Measurements from ENCODE around the gene CCNY.
A peak's percentile ranks its signal among the peaks of the same experiment; 100 is the strongest.

Gene CCNY

GRCh38 chr10:35432781-35433338 lies 96.6 kb downstream of the CCNY start:
- no peak overlapping the region for H3K27ac ChIP-seq (ENCODE audit: low read length)
- H2AFZ ChIP-seq (ENCODE audit: low read depth, low read length) = no peak overlapping the region
- H3K79me2 ChIP-seq (ENCODE audit: low read length) = peaks cover 19% of the 10 kb centered on the region
- peaks cover 10% of the 10 kb centered on the region for H4K20me1 ChIP-seq (ENCODE audit: insufficient read depth, low read length)
- no peak overlapping the region for H3K4me2 ChIP-seq (ENCODE audit: low read length)
- H3K4me1 ChIP-seq (ENCODE audit: low read length) = peaks cover 16% of the 10 kb centered on the region
- H3K4me3 ChIP-seq (ENCODE audit: low read length) = no peak overlapping the region
- TF ChIP-seq CTCF (IDR thresholded peaks at IDR 0.05; ENCODE audit: low read depth, low read length) (no peak), EZH2phosphoT487 (IDR thresholded peaks at IDR 0.05; ENCODE audit: low read depth) (no peak)
- H3K36me3 ChIP-seq (replicated peaks; ENCODE audit: low read depth, low read length) = no peaks in the 10 kb centered on the region
- H3K9ac ChIP-seq (ENCODE audit: low read length) = no peak overlapping the region
- H3K9me3 ChIP-seq (ENCODE audit: insufficient read depth, low read length) = no peaks in the 10 kb centered on the region
- H3K27me3 ChIP-seq (ENCODE audit: low read depth, low read length) = no peaks in the 10 kb centered on the region

- Histone ChIP-seq H3K9me3 (ENCODE audit: insufficient read depth, low read length) (no peaks in the 10 kb centered on the region), H3K9ac (ENCODE audit: low read length) (no peak overlapping the region), H2AFZ (ENCODE audit: low read depth, low read length) (no peak overlapping the region), H3K36me3 (replicated peaks; ENCODE audit: low read depth, low read length) (no peaks in the 10 kb centered on the region), H4K20me1 (ENCODE audit: insufficient read depth, low read length) (peaks cover 10% of the 10 kb centered on the region), H3K27me3 (ENCODE audit: low read depth, low read length) (no peaks in the 10 kb centered on the region), H3K27ac (ENCODE audit: low read length) (no peak overlapping the region), H3K4me3 (ENCODE audit: low read length) (no peak overlapping the region), H3K4me2 (ENCODE audit: low read length) (peak overlapping the region; percentile 37), H3K79me2 (ENCODE audit: low read length) (peaks cover 19% of the 10 kb centered on the region), H3K4me1 (ENCODE audit: low read length) (peaks cover 16% of the 10 kb centered on the region)
- TF ChIP-seq EZH2phosphoT487 (IDR thresholded peaks at IDR 0.05; ENCODE audit: low read depth) (no peak), CTCF (IDR thresholded peaks at IDR 0.05; ENCODE audit: low read depth, low read length) (no peak)
These were observed 97.6 kb downstream of the CCNY start for GRCh38 chr10:35433851-35434426.

- H2AFZ ChIP-seq (ENCODE audit: low read depth, low read length) = no peak overlapping the region
- H3K4me1 ChIP-seq (ENCODE audit: low read length) = peaks cover 16% of the 10 kb centered on the region
- H3K4me3 ChIP-seq (ENCODE audit: low read length) = no peak overlapping the region
- H3K27ac ChIP-seq (ENCODE audit: low read length) = no peak overlapping the region
- no peak overlapping the region for H3K9ac ChIP-seq (ENCODE audit: low read length)
- TF ChIP-seq CTCF (IDR thresholded peaks at IDR 0.05; ENCODE audit: low read depth, low read length) (no peak), EZH2phosphoT487 (IDR thresholded peaks at IDR 0.05; ENCODE audit: low read depth) (no peak)
- no peaks in the 10 kb centered on the region for H3K9me3 ChIP-seq (ENCODE audit: insufficient read depth, low read length)
- no peaks in the 10 kb centered on the region for H3K36me3 ChIP-seq (replicated peaks; ENCODE audit: low read depth, low read length)
- no peaks in the 10 kb centered on the region for H3K27me3 ChIP-seq (ENCODE audit: low read depth, low read length)
- peaks cover 19% of the 10 kb centered on the region for H3K79me2 ChIP-seq (ENCODE audit: low read length)
- H4K20me1 ChIP-seq (ENCODE audit: insufficient read depth, low read length) = peaks cover 10% of the 10 kb centered on the region
- peak overlapping the region; percentile 37 for H3K4me2 ChIP-seq (ENCODE audit: low read length)
These were observed 98.2 kb downstream of the CCNY start for GRCh38 chr10:35434533-35434932.

- Histone ChIP-seq H3K9ac (ENCODE audit: low read length) (no peak overlapping the region), H4K20me1 (ENCODE audit: insufficient read depth, low read length) (peaks cover 10% of the 10 kb centered on the region), H2AFZ (ENCODE audit: low read depth, low read length) (no peak overlapping the region), H3K36me3 (replicated peaks; ENCODE audit: low read depth, low read length) (no peaks in the 10 kb centered on the region), H3K4me2 (ENCODE audit: low read length) (no peak overlapping the region), H3K4me3 (ENCODE audit: low read length) (no peak overlapping the region), H3K79me2 (ENCODE audit: low read length) (peaks cover 27% of the 10 kb centered on the region), H3K4me1 (ENCODE audit: low read length) (peaks cover 16% of the 10 kb centered on the region), H3K9me3 (ENCODE audit: insufficient read depth, low read length) (no peaks in the 10 kb centered on the region), H3K27ac (ENCODE audit: low read length) (no peak overlapping the region), H3K27me3 (ENCODE audit: low read depth, low read length) (no peaks in the 10 kb centered on the region)
- no peak for TF ChIP-seq EZH2phosphoT487 (IDR thresholded peaks at IDR 0.05; ENCODE audit: low read depth)
These were observed 99.5 kb downstream of the CCNY start for GRCh38 chr10:35435824-35436223.

Data from OCI-LY3 (cell line).